GM19099 (cell line): Measurements from ENCODE around the gene ALOX12.

Source experiments
- POLR2A ChIP-seq: IDR thresholded peaks from 3 replicates; pipeline ENCODE4 v1.6.1; 2011; ENCODE audit warnings: low read depth; ENCODE audit not compliant: insufficient read length; ENCODE audit errors: extremely low read depth

The ALOX12 gene

DNA sequence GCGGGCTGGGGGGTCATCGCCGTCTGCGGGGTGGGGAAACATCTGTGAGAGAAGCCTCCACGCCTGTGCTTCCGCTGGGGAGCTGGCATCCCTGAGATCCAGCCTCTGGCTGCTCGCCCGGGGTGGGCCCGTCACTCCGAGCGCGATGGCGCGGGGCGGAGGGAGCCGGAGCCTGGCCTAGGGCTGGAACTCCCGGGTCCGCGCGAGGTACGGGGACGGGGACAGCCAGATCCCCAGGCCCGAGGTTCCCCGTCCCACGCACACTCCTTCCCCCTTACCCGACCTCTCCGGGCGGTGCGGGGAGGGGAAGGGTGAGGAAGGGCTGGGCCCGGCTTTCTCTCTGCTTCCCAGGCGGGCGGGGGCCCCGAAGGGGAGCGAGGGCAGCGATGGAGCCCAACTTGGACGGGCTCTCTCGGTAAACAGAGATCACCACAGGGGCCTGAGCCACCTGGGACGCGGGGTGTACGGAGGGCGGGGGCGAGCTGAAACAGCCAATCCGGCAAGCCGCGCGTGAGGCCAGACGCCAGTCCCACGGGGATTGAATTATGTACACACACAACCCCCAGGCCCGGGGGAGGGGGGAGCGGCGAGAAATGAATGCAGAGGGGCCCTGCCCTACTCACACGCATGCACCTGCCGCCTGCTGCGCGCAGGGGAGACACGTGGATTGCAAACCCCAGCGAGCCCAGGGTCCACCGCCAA lies 47.8 kb downstream of the ALOX12 start, which contains the start of gene SLC16A11:
SLC16A11 (minus strand) TSS at position 596 of the 702 bp plus-strand sequence; CDS start at position 17, 579 bp downstream.
- no peak for TF ChIP-seq POLR2A

DNA sequence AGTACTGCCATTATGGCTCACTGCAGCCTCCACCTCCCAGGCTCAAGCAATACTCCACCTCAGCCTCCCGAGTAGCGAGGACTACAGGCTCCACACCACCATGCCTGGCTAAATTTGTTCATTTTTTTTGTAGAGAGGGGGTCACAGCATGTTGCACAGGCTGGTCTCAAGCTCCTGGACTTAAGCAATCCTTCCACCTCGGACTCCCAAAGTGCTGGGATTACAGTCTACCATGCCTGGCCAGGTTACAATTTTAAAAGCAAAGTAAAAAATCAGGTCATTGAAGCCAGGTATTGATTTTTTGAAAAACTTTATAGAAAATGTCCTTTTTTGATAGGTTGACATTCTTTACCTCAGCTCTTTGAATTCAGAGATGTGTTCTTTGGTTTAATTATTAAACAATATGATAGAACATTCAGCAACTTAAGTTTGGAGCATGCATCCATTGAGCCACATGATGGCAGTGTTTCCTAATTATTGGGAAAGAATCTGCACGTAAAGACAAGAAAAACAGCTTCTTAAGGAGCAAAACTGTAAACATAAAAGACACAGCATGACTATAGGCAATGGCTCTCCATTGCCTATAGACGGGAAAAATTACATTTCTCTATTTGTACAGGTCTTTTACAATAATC lies 49.8 kb downstream of the ALOX12 start:
- no peak for TF ChIP-seq POLR2A

DNA sequence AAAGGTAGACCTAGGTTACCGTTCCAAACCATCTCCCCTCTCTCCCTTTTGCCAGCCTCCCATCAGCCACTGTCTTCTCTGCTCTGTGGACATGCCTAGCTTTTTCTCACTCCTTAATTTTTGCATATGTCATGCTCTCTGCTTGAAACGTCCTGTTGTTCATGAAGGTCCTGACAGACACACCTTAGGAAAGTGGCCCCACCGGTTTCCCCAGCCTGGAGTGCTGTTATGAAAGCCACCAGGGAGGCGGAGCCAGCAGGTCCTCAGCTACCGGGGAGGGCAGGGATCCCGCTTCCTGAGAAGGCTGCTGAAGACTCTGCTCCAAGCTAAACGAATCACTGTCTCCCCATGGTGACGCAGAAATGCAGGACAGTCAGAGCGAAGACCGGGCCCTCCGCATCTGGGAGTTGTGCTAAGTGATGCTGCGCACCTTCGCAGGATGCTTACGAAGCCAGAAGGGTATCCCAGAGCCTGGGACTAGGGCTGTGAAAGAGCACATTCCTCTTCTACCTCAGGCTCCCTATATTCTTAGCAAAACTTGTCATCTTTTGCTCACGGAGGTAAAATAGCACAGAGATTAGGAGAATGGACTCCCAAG lies 50.4 kb downstream of the ALOX12 start:
- TF ChIP-seq POLR2A, result no peak

DNA sequence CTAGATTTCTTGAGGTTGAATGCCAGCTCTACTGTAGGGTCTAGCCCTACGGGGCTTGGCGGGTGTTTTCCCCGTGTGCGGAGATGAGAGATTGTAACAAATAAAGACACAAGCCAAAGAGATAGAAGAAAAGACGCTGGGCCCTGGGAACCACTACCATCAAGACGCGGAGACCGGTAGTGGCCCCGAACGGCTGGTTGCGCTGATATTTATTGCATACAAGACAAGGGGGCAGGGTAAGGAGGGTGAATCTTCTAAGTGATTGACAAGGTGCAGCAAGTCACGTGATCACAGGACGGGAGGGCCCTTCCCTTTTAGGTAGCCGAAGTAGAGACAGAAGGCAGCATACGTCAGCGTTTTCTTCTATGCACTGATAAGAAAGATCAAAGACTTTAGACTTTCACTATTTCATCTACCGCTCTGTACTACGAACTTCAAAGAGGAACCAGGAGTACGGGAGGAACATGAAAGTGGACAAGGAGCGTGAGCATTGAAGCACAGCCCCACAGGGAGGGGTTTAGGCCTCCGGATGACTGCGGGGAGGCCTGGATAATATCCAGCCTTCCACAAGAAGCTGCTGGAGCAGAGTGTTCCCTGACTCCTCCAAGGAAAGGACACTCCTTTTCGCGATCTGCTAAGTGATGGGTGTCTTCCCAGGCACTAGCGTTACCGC lies 51.0 kb downstream of the ALOX12 start:
- peak; percentile 18 for TF ChIP-seq POLR2A

DNA sequence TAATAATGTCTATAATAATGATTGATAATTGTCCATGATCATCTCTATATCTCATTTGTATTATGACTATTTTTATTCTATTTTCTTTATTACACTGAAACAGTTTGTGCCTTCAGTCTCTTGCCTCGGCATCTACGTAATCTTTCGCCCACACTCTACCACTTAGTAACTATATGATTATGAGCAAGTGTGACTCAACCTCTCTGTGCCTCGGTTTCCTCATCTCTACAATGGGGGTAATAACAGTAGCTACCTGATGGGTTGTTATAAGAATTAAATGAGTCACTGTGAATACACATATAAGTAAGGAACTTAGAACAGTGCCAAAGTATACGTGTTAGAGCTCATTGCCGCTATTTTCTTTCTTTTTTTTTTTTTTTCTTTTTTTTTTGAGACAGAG lies 51.7 kb downstream of the ALOX12 start:
- TF ChIP-seq POLR2A, result no peak

DNA sequence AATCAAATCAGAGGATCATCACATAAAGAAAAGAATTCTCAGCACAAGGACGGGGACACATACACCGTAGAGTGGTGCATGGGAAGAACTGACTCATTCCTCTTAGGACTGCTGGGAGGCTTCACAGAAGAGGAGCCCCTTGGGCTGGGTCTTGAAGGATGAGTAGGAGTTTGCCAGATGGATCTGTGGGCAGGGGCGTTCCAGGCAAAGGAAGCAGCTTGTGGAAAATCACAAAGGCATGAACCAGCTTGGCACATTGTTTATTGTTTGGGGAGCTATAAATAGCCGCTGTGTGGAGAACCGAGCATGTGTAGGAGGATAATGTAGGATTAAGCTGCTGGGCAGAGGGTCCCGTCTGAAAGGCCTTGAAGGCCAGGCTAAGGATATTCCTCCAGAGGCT lies 53.1 kb downstream of the ALOX12 start:
- no peak for TF ChIP-seq POLR2A

DNA sequence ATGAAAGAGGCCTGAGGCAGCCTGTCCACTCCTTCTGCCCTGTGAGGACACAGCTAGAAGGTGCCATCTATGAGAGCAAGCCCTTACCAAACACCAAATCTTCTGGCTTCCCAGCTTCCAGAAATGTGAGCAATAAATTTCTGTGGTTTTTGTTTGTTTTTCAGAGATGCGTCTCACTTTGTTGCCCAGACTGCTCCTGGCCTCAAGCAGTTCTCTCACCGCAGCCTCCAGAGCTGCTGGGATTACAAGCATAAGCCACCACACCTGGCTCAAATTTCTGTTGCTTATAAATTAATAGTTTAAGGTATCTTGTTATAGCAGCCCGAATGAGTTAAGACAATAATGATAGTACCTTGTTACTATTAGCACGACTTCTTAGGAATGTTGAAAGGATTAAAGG lies 60.5 kb downstream of the ALOX12 start:
- no peak for TF ChIP-seq POLR2A

DNA sequence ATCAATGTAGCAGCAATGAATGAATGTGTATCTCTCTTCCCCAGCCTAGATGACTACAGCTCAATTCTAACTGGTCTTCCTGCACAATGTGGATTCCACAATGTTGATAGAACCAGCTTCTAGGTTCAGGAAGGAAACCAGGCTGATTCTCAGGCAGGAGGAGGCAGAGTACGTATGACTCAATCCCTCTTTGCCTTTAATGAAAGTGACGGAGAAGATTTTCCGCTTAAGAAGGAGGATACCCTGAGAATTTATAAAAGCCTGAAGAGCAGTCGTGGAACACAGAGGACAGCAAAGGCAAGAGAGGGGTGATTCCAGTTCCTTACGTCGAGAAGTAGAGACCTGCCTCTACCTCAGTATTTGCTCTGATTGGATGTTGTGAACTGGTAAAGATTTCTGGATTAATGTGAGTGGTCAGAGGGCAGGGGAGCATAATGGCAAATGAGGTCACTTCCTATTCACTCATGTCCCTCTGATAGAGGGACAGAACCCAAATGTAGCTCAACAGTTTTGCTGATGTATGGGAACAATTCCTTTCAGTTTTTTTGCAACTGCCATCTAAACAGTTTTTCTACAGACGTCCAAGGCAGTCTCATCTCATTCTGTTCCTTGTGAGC lies 63.1 kb downstream of the ALOX12 start:
- TF ChIP-seq POLR2A, result no peak
